SK-N-MC (cell line): Measurements from ENCODE around the gene ITGA3.

Experiments used
- DNase-seq: peaks from one replicate; pipeline ENCODE4 v3.0.0-alpha.2; 2011; ENCODE audit warnings: low read depth, low spot score
- H3K27ac ChIP-seq: fragments of 200-600 bp; sonication (generic); 2 replicates; pipeline ENCODE4 v1.5.1; 2016; ENCODE audit warnings: mixed run types
- H3K36me3 ChIP-seq: fragments of 200-600 bp; sonication (generic); 2 replicates; pipeline ENCODE4 v1.6.1; 2017; ENCODE audit warnings: antibody characterized with exemption, low read length, mixed read lengths; ENCODE audit not compliant: insufficient read depth
- H3K4me3 ChIP-seq: fragments of 200-600 bp; sonication (generic); 2 replicates; pipeline ENCODE4 v1.5.1; 2016
- H3K9ac ChIP-seq: fragments of 200-600 bp; sonication (generic); 2 replicates; pipeline ENCODE4 v1.8.0; 2017; ENCODE audit warnings: mixed run types, mixed read lengths; ENCODE audit not compliant: insufficient read length
- H3K9me3 ChIP-seq: fragments of 200-600 bp; sonication (generic); 2 replicates; pipeline ENCODE4 v1.6.1; 2017; ENCODE audit warnings: low read depth, mild to moderate bottlenecking, antibody characterized with exemption, low read length, moderate library complexity, mixed read lengths
- EZH2 ChIP-seq: fragments of 200-600 bp; sonication (generic); IDR thresholded peaks from one replicate; pipeline ENCODE4 v1.6.1; 2017; ENCODE audit warnings: antibody characterized with exemption
- FOXP2 ChIP-seq: optimal IDR thresholded peaks from 2 replicates; pipeline ENCODE3; 2011; ENCODE audit warnings: mild to moderate bottlenecking, moderate library complexity; ENCODE audit not compliant: insufficient read depth; ENCODE audit errors: extremely low read length, control extremely low read depth
- POLR2AphosphoS5 ChIP-seq: IDR thresholded peaks from 2 replicates; pipeline ENCODE4 v1.6.1; 2012; ENCODE audit warnings: mild to moderate bottlenecking, low read depth, low read length, borderline replicate concordance

Gene ITGA3

GRCh38 chr17:50055426-50056216, at the start of gene ITGA3:
ITGA3 (plus strand) TSS chr17:50056110; CDS start chr17:50056440, 330 bp downstream.
- no peak within 1 kb of the TSS for H3K9ac ChIP-seq
- DNase-seq, result no peak
- no peaks in the 10 kb centered on the region for H3K9me3 ChIP-seq
- H3K27ac ChIP-seq, result no peak within 1 kb of the TSS
- no peaks in the 10 kb centered on the region for H3K36me3 ChIP-seq
- TF ChIP-seq EZH2 (no peak), POLR2AphosphoS5 (no peak), FOXP2 (no peak)
- peak within 1 kb of the TSS; percentile 83 for H3K4me3 ChIP-seq

GRCh38 chr17:50009282-50009681, 46.6 kb upstream of the ITGA3 start:
- DNase-seq, result no peak
- Histone ChIP-seq H3K36me3 (no peaks in the 10 kb centered on the region), H3K27ac (no peak overlapping the region), H3K9ac (no peak overlapping the region), H3K9me3 (no peaks in the 10 kb centered on the region; the same call in 1 of the 2 replicates), H3K4me3 (no peak overlapping the region)
- TF ChIP-seq FOXP2 (no peak), POLR2AphosphoS5 (no peak), EZH2 (no peak)

- Histone ChIP-seq H3K9ac (no peak overlapping the region), H3K27ac (no peak overlapping the region), H3K4me3 (no peak overlapping the region), H3K9me3 (no peaks in the 10 kb centered on the region; the same call in 1 of the 2 replicates), H3K36me3 (no peaks in the 10 kb centered on the region)
- no peak for DNase-seq
- no peak for TF ChIP-seq FOXP2
- TF ChIP-seq EZH2, result no peak
- TF ChIP-seq POLR2AphosphoS5, result no peak
Measured at GRCh38 chr17:50013079-50013478, 42.8 kb upstream of the ITGA3 start.

DNA sequence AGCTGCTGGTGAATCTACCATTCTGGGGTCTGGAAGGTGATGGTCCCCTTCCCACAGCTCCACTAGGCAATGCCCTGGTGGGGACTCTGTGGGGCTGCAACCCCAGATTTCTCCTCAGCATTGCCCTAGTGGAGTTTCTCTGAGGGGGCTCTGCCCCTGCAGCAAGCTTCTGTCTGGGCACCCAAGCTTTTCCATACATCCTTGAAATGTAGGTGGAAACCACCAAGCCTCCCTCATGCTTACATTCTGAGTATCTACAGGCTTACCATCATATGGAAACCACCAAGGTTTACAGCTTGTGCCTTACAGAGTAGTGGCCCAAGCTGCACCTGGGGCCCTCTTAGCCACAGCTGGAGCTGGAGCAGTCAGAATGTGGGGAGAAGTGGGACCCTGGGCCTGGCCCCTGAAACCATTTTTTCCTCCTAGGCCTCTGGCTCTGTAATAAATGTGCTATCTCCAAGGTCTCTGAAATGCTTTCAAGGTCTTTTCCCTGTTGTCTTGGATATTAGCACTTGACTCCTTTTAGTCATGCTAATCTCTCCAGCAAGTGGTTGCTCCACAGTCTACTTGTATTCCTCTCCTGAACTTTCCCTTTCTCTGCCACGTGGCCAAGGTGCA, 41.3 kb upstream of the ITGA3 start:
- no peak overlapping the region for H3K27ac ChIP-seq
- no peak for DNase-seq
- TF ChIP-seq POLR2AphosphoS5 (no peak), FOXP2 (no peak), EZH2 (no peak)
- H3K9ac ChIP-seq, result no peak overlapping the region
- H3K4me3 ChIP-seq, result no peak overlapping the region
- H3K9me3 ChIP-seq, result no peaks in the 10 kb centered on the region; the same call in 1 of the 2 replicates
- no peaks in the 10 kb centered on the region for H3K36me3 ChIP-seq

DNA sequence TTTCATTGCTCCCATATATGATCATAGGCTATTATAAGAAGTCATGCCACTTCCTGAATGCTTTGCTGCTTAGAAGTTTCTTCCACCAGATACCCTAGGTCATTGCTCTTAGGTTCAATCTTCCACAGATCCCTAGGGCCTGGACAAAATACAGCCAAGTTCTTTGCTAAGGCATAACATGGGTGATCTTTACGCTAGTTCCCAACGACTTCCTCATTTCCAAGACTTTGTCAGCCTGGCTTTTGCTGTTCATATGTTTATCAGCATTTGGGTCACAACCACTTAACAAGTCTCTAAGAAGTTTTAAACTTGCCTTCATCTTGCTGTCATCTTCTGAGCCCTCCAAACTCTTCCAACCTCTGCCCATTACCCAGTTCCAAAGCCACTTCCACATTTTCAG, 40.8 kb upstream of the ITGA3 start:
- no peaks in the 10 kb centered on the region for H3K36me3 ChIP-seq
- TF ChIP-seq POLR2AphosphoS5 (no peak), FOXP2 (no peak), EZH2 (no peak)
- H3K9me3 ChIP-seq, result no peaks in the 10 kb centered on the region; the same call in 1 of the 2 replicates
- DNase-seq, result no peak
- H3K9ac ChIP-seq, result no peak overlapping the region
- no peak overlapping the region for H3K27ac ChIP-seq
- H3K4me3 ChIP-seq, result no peak overlapping the region

- DNase-seq, result no peak
- no peaks in the 10 kb centered on the region for H3K36me3 ChIP-seq
- no peak overlapping the region for H3K4me3 ChIP-seq
- no peak overlapping the region for H3K9ac ChIP-seq
- H3K27ac ChIP-seq, result no peak overlapping the region
- TF ChIP-seq EZH2, result no peak
- TF ChIP-seq FOXP2, result no peak
- TF ChIP-seq POLR2AphosphoS5, result no peak
- H3K9me3 ChIP-seq, result no peaks in the 10 kb centered on the region
Measured at GRCh38 chr17:50018909-50019308, 37.0 kb upstream of the ITGA3 start.

- no peak for DNase-seq
- Histone ChIP-seq H3K9me3 (no peaks in the 10 kb centered on the region), H3K27ac (no peak overlapping the region), H3K9ac (no peak overlapping the region), H3K4me3 (no peak overlapping the region), H3K36me3 (no peaks in the 10 kb centered on the region)
- TF ChIP-seq EZH2 (no peak), FOXP2 (no peak), POLR2AphosphoS5 (no peak)
Measured at GRCh38 chr17:50020841-50021599, 34.9 kb upstream of the ITGA3 start.

DNA sequence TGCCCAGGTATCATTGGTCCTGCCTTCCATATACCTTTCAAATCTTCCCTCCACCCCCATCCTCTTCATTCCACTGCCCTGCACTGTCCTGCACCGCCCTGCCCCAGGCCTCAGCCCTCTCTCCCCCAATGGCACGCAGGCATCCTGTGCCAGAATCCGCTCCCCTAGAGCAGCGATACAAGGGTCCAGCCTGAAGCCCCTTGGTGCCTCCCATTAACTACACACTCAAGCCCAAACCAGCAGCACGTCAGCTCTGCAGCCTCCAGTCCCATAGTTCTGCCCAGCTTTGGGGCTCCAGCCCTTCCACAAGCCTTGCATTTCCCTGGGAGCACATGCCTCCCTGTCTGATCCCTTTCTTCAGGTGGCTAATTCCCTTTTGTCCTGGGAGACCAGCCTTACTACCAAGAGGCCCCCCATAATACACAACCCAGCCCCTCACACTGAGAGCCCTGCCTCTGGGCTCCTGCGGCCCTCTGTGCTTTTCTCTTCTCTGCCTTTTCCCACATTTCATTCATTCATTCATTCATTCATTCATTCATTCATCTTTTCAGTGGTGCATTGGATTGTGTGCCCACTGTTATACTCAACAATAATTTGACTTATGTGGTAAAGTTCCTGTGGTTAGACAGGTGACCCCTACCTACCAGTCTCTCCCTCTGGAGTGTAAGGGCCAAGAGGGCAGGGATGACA, 34.1 kb upstream of the ITGA3 start:
- no peaks in the 10 kb centered on the region for H3K36me3 ChIP-seq
- H3K9ac ChIP-seq, result no peak overlapping the region
- no peak for DNase-seq
- H3K27ac ChIP-seq, result no peak overlapping the region
- H3K9me3 ChIP-seq, result no peaks in the 10 kb centered on the region
- TF ChIP-seq POLR2AphosphoS5, result no peak
- TF ChIP-seq FOXP2, result no peak
- no peak for TF ChIP-seq EZH2
- no peak overlapping the region for H3K4me3 ChIP-seq
